Ectodermal cell (in vitro differentiated cells): ENCODE data around the gene BTBD9.

Experiments used
- H3K27ac ChIP-seq: 2 replicates; pipeline ENCODE4 v1.7.0; 2013; ENCODE audit warnings: mild to moderate bottlenecking, low read depth, low read length; ENCODE audit not compliant: insufficient read depth, poor library complexity, severe bottlenecking
- H3K27me3 ChIP-seq: 2 replicates; pipeline ENCODE4 v1.7.0; 2013; ENCODE audit warnings: mild to moderate bottlenecking, low read length; ENCODE audit not compliant: insufficient read depth, control insufficient read depth, poor library complexity, severe bottlenecking
- H3K36me3 ChIP-seq: one replicate; pipeline ENCODE4 v1.7.0; 2013; ENCODE audit warnings: low read length; ENCODE audit not compliant: control insufficient read depth, insufficient read depth
- H3K4me1 ChIP-seq: one replicate; pipeline ENCODE4 v1.7.0; 2013; ENCODE audit warnings: low read length; ENCODE audit not compliant: control insufficient read depth, insufficient read depth
- H3K4me3 ChIP-seq: 2 replicates; pipeline ENCODE4 v1.7.0; 2013; ENCODE audit warnings: low read depth, low read length, control low read depth; ENCODE audit not compliant: insufficient read depth
- H3K9me3 ChIP-seq: 2 replicates; pipeline ENCODE4 v1.7.0; 2013; ENCODE audit warnings: mild to moderate bottlenecking, low read length, moderate library complexity; ENCODE audit not compliant: control insufficient read depth
- WGBS, 2 experiments: methylation state at CpG; one replicate each; pipeline ENCODE4 v1.1.7; 2013; ENCODE audit warnings: missing lambda C conversion rate in 2 of 2; 5-methylcytosine and 5-hydroxymethylcytosine counted together

BTBD9 gene

DNA sequence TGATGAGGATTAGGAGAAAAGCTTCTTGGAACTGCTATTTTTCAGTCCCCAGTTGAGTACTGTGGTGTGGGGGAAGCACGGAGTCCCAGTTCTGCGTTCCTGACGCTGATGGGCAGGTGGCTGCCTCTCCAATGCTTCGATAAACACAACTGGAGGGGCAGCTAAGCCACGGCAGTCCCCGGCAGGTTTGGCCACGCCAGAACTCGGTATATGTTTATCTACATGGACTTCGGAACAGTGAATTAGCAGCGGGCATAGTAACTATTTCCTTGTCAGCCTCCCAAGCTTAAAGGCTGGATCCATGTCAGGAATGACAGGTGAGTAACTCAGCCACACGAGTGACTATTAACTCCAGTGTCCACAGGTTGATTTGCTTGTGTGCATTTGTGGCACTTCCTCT is 465.8 kb downstream of the BTBD9 start:
- no peak overlapping the region for H3K27ac ChIP-seq
- no peaks in the 10 kb centered on the region for H3K27me3 ChIP-seq
- H3K9me3 ChIP-seq = no peaks in the 10 kb centered on the region
- no peaks in the 10 kb centered on the region for H3K36me3 ChIP-seq
- no peak overlapping the region for H3K4me3 ChIP-seq
- WGBS, 2 experiments = 95 to 97% methylated on average over 11 of the region's 11 CpGs
- peaks cover 22% of the 10 kb centered on the region for H3K4me1 ChIP-seq

DNA sequence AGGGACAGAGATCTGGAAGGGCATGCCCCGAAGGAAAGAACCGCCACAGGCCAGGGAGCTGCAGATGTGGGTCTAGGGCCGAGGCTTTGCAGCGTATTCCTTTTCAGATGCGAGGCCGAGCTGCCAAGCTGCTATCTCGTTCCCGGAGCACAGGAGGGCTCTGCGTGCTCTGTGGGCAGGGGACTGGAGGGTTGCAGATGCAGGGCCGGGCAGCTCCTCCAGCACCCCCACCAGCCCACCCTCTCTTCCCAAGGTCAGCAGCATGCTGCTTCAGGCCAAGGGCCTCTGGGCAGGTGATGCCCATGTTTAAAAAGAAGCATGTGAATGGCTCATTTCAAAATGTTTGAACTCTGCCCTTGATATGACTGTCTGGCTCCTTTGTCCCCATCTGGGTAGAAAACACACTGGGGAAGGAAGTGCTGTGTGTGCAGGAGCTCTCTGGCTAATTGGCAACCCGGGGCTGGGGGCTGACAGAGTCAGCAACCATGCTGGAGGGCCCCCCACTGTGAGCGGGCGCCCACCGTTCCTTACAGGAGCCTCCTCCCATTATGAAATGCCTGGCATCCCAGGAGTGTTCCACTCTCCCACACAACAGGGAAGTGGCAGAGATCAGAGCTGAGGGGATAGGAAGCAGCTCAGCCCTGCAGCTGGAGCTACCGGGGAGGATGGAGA is 466.9 kb downstream of the BTBD9 start:
- no peaks in the 10 kb centered on the region for H3K36me3 ChIP-seq
- no peak overlapping the region for H3K27ac ChIP-seq
- H3K4me3 ChIP-seq = no peak overlapping the region
- no peaks in the 10 kb centered on the region for H3K9me3 ChIP-seq
- peaks cover 16% of the 10 kb centered on the region for H3K4me1 ChIP-seq
- H3K27me3 ChIP-seq = no peaks in the 10 kb centered on the region
- WGBS, 2 experiments = 74 to 78% methylated on average over 15 of the region's 15 CpGs

DNA sequence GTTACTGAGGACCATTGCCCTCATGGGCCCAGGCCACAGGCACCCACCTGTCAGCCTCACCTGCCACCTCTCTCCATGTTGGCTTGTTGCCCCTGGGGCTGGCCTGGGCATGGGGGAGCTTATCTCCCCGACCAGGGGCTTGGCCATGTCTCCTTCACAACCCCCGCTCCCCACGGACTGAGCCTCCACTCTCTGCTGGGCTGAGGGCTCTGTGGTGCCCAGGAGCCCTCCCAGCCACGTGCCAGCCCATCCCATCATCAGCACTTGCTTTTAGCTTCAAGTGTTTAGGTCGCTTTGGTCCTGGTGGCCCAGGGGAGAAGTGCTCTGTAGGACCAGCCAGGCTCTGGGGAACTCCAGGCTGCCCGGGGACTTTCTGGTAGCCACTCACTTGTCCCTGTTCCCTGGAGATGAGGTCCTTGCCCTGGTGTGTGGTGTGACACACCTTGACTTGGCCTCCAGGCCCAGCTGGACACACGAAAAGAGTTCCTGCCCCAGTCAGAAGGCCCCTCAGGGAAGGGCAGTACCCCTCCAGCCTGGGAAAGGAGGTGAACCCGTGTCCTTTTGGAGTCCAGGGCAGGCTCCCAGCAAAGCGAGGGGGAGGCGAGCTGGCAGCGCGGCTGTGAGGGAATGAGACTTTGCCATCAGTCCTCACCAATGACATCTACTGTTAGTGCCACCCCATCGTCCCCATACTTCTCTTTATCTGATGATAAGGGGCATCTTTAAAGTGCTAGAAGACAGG is 467.6 kb downstream of the BTBD9 start:
- peaks cover 9% of the 10 kb centered on the region for H3K4me1 ChIP-seq

DNA sequence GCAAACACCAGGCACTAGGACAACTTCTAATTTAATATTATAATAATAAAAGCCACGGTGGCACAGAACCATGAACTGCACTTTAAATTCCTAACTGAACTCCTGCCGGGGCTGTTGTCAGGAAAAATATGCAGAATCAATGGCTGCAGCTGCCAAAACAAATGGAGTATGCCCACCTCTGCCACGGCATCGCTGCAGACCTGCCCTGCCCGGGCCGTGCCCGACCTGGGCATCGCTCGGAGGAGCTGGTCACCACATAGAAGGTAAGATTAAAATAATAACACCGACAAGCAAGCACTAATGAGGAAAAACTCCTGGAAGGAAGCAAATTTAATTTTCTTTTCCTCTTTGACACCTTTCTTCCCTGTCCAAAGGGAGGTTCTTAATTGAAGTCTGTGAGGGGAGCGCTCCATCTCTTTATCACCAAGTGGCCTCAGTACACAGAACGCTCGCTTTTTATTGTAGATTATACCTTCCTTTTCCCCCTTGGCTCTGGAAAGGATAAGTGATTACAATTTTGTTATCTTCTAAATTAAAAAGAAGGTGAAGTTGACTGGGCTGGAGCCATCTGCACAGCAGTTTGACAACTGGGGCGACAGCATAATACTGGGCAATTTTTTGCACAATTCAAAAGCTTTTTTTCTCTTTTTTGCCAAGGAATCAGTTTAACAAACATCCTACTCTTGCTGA is 468.9 kb downstream of the BTBD9 start:
- Histone ChIP-seq H3K4me1 (peaks cover 9% of the 10 kb centered on the region), H3K36me3 (no peaks in the 10 kb centered on the region), H3K27me3 (no peaks in the 10 kb centered on the region), H3K27ac (no peak overlapping the region), H3K4me3 (no peak overlapping the region), H3K9me3 (no peaks in the 10 kb centered on the region)
- WGBS, 2 experiments = 93% methylated on average over 13 to 14 of the region's 14 CpGs

More for the DNA sequence above, 467.6 kb downstream of the BTBD9 start:
- Histone ChIP-seq H3K27ac (no peak overlapping the region), H3K36me3 (no peaks in the 10 kb centered on the region), H3K9me3 (no peaks in the 10 kb centered on the region), H3K27me3 (no peaks in the 10 kb centered on the region), H3K4me3 (no peak overlapping the region)
- 89 to 90% methylated on average over 13 of the region's 13 CpGs for WGBS, 2 experiments

DNA sequence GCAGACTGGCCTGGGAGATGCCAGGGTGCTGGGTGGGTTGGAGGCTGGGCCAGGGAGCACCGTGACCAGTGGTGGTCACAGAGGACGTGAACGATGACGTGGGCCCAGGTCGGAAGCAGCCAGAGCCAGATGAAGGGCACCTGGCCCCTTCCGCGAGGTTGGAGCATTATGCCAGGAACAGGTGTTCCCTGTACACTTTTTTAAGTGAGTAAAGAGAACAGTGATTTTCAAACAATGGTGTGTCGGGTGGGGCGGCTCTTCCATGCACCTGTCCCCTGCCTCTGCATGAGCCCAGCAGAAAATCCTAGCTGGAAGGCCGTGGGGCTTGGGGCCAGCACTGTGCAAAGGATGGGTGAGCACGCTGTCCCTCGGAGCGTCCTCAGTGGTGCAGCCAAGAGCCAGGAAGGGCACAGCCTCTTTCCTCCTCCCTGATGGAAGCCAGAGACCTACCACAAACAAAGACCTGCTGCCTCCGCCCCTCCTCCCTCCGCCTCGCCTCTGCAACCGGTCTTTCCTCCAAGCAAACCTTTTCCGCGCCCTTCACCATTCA is 469.7 kb downstream of the BTBD9 start:
- peaks cover 9% of the 10 kb centered on the region for H3K4me1 ChIP-seq
- 65% methylated on average over 19 of the region's 19 CpGs for WGBS, 2 experiments
- no peak overlapping the region for H3K27ac ChIP-seq
- no peaks in the 10 kb centered on the region for H3K36me3 ChIP-seq
- H3K9me3 ChIP-seq = no peaks in the 10 kb centered on the region
- H3K27me3 ChIP-seq = no peaks in the 10 kb centered on the region
- H3K4me3 ChIP-seq = no peak overlapping the region

DNA sequence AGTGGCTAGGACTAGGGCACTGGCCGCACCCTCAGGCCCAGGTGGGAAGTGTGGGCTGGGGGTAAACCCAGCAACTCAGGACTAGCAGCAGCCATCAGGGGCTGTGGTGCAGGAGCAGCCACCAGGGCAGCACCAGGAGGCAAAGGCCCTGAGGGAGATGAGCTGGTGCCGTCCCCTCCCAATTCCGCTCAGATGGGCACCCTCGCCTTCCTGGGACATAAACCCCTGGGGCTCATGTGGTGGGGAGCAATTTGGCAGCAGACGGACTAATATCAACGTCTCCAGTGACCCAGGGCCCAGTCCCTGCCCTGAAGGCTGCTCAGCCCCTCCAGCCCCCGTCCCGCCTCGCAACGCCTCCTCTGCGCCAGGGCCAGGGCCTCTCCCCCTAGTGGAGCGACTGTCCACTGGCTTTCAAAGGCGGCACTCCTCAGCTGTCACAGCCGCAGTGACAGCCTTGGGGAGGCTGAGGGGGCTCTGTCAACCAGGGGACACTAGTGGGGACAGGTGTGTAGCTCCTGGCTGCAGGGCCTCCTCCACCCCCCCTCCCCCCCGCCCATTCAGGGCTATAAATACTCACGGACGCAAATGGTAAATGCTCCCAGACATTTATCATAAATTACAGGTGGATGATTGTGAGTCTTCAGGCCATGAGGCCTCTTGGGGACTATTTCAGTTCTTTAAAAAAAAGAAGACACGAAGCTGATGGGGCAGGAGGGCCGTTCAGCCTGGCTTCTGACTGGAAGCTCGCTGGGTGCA is 470.3 kb downstream of the BTBD9 start:
- Histone ChIP-seq H3K27me3 (no peaks in the 10 kb centered on the region), H3K36me3 (no peaks in the 10 kb centered on the region), H3K4me3 (no peak overlapping the region), H3K4me1 (peaks cover 9% of the 10 kb centered on the region), H3K27ac (no peak overlapping the region), H3K9me3 (no peaks in the 10 kb centered on the region)
- WGBS, 2 experiments = 82 to 83% methylated on average over 17 to 19 of the region's 20 CpGs

DNA sequence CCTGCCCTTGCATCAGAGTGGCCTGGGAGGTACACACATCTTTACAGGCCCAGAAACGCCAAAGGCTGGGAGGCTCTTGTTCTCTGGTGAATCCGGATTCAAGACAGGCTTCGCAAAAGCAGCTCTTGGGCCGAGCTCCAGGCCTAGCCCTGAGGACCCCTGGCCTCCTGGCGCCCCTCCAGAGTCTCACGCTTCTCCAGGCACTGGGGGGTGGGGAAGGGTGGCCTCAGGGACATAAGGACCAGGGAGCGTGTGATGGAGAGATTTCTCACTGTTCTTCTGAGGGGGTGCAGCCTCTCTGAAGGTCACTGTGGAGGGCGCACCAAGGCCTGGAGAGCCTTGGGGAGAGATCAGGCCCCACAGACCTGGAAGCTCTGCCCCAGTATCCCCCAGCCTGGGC is 471.0 kb downstream of the BTBD9 start:
- no peaks in the 10 kb centered on the region for H3K36me3 ChIP-seq
- H3K4me3 ChIP-seq = no peak overlapping the region
- H3K9me3 ChIP-seq = no peaks in the 10 kb centered on the region
- H3K27me3 ChIP-seq = no peaks in the 10 kb centered on the region
- peaks cover 9% of the 10 kb centered on the region for H3K4me1 ChIP-seq
- WGBS, 2 experiments = 95 to 97% methylated on average over 8 of the region's 8 CpGs
- no peak overlapping the region for H3K27ac ChIP-seq

DNA sequence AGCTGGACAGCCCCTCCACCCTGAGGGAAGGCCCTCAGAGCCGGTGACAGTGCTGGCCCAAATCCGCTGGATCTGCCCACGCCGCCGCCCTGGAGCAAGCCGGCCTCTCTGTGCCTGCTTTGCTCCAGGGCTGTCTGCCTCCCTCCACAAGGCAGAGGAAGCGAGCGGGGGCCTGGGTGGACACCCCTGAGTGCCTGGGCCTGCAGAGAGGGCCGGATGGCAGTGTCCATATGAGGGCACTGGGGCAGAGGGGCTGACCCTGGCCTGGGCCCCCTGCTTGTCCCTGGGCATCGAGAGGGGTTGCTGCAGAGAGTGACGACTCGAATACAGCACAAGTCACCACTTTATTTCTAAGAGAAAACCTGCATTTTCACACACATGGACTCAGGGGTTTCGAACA is 471.6 kb downstream of the BTBD9 start:
- Histone ChIP-seq H3K36me3 (no peaks in the 10 kb centered on the region), H3K4me1 (peaks cover 9% of the 10 kb centered on the region), H3K27me3 (no peaks in the 10 kb centered on the region), H3K9me3 (no peaks in the 10 kb centered on the region), H3K27ac (no peak overlapping the region), H3K4me3 (no peak overlapping the region)
- 94 to 96% methylated on average over 13 of the region's 13 CpGs for WGBS, 2 experiments

DNA sequence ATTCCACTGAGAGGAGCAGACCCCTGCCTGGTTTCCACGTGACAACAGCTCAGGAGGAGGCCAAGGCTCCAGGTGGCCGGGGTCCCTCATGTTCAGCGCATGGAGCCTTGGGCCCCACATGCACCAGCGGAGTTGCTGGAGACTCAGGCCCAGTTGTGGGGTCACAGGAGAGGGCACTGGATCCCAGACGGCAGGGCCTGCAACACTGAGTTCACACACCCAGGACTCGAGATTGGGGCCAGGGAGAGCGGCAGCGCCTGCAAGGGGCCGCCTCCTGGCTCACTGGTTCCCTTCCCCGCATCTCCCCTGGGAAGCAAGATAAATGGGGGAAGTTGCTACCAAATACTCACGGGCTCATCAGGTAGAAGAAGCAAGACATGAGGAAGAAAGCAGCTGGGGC is 472.1 kb downstream of the BTBD9 start:
- H3K4me1 ChIP-seq = peaks cover 9% of the 10 kb centered on the region
- H3K36me3 ChIP-seq = no peaks in the 10 kb centered on the region
- 84 to 87% methylated on average over 11 of the region's 11 CpGs for WGBS, 2 experiments
- H3K9me3 ChIP-seq = no peaks in the 10 kb centered on the region
- H3K27me3 ChIP-seq = no peaks in the 10 kb centered on the region
- H3K4me3 ChIP-seq = no peak overlapping the region
- H3K27ac ChIP-seq = no peak overlapping the region
